ENCODE measurements around the gene PTPN2.
A peak's percentile ranks its signal among the peaks of the same experiment; 100 is the strongest.

Gene PTPN2

GRCh38 chr18:12754511-12754910 is 129.5 kb downstream of the PTPN2 start:
- Mint-ChIP-seq H3K27me3 (peaks cover 12 to 20% of the 10 kb centered on the region in 2 donors), H3K4me1 (peaks cover 12 to 18% of the 10 kb centered on the region in 2 donors), H3K4me3 (no peak overlapping the region), H3K36me3 (no peaks in the 10 kb centered on the region), H3K9me3 (peaks cover 0 to 3% of the 10 kb centered on the region in 2 donors), H3K27ac (no peak overlapping the region)
- DNase-seq (no peak), ATAC-seq (replicated peaks) (no peak)

GRCh38 chr18:12751891-12752290 is 132.1 kb downstream of the PTPN2 start:
- Mint-ChIP-seq H3K4me1 (peaks cover 18 to 25% of the 10 kb centered on the region in 2 donors), H3K27me3 (peaks cover 19 to 26% of the 10 kb centered on the region in 2 donors), H3K27ac (no peak overlapping the region), H3K9me3 (peaks cover 0 to 3% of the 10 kb centered on the region in 2 donors), H3K36me3 (no peaks in the 10 kb centered on the region), H3K4me3 (no peak overlapping the region)
- no peak for ATAC-seq (replicated peaks)
- no peak for DNase-seq

GRCh38 chr18:12751503-12751884 is 132.5 kb downstream of the PTPN2 start:
- no peak for ATAC-seq (replicated peaks)
- DNase-seq, result no peak
- H3K27me3 Mint-ChIP-seq, result peaks cover 19 to 23% of the 10 kb centered on the region in 2 donors
- peaks cover 0 to under 1% of the 10 kb centered on the region in 2 donors for H3K9me3 Mint-ChIP-seq
- H3K4me1 Mint-ChIP-seq, result peaks cover 18 to 25% of the 10 kb centered on the region in 2 donors
- H3K36me3 Mint-ChIP-seq, result no peaks in the 10 kb centered on the region
- H3K4me3 Mint-ChIP-seq, result no peak overlapping the region
- no peak overlapping the region for H3K27ac Mint-ChIP-seq

- no peak overlapping the region for H3K27ac Mint-ChIP-seq
- ATAC-seq (replicated peaks), result no peak
- peaks cover 19 to 22% of the 10 kb centered on the region in 2 donors for H3K27me3 Mint-ChIP-seq
- H3K4me1 Mint-ChIP-seq, result peaks cover 18 to 25% of the 10 kb centered on the region in 2 donors
- H3K4me3 Mint-ChIP-seq, result peak overlapping the region; percentile 30 to 37
- DNase-seq, result no peak
- H3K9me3 Mint-ChIP-seq, result no peaks in the 10 kb centered on the region
- no peaks in the 10 kb centered on the region for H3K36me3 Mint-ChIP-seq
Observed at GRCh38 chr18:12750715-12751502, 133.1 kb downstream of the PTPN2 start.

GRCh38 chr18:12750076-12750714 is 133.8 kb downstream of the PTPN2 start:
- ATAC-seq (replicated peaks) (peak; percentile 85 to 87), DNase-seq (peak; percentile 27)
- peaks cover 18 to 25% of the 10 kb centered on the region in 2 donors for H3K4me1 Mint-ChIP-seq
- H3K27me3 Mint-ChIP-seq, result peaks cover 19 to 22% of the 10 kb centered on the region in 2 donors
- H3K27ac Mint-ChIP-seq, result peak overlapping the region; percentile 81
- no peaks in the 10 kb centered on the region for H3K36me3 Mint-ChIP-seq
- peak overlapping the region; percentile 30 to 37 for H3K4me3 Mint-ChIP-seq
- no peaks in the 10 kb centered on the region for H3K9me3 Mint-ChIP-seq

- H3K27me3 Mint-ChIP-seq, result peaks cover 19 to 22% of the 10 kb centered on the region in 2 donors
- peaks cover 18 to 21% of the 10 kb centered on the region in 2 donors for H3K4me1 Mint-ChIP-seq
- H3K27ac Mint-ChIP-seq, result no peak overlapping the region
- H3K4me3 Mint-ChIP-seq, result no peak overlapping the region
- ATAC-seq (replicated peaks), result no peak
- no peak for DNase-seq
- no peaks in the 10 kb centered on the region for H3K36me3 Mint-ChIP-seq
- no peaks in the 10 kb centered on the region for H3K9me3 Mint-ChIP-seq
Observed at GRCh38 chr18:12749121-12749520, 134.9 kb downstream of the PTPN2 start.

GRCh38 chr18:12748671-12749070 is 135.4 kb downstream of the PTPN2 start:
- Mint-ChIP-seq H3K9me3 (no peaks in the 10 kb centered on the region), H3K27ac (no peak overlapping the region), H3K4me1 (peaks cover 18 to 21% of the 10 kb centered on the region in 2 donors), H3K4me3 (no peak overlapping the region), H3K27me3 (peaks cover 19 to 22% of the 10 kb centered on the region in 2 donors), H3K36me3 (no peaks in the 10 kb centered on the region)
- ATAC-seq (replicated peaks), result no peak
- no peak for DNase-seq

GRCh38 chr18:12747530-12748315 is 136.3 kb downstream of the PTPN2 start:
- H3K9me3 Mint-ChIP-seq, result no peaks in the 10 kb centered on the region
- peaks cover 18 to 21% of the 10 kb centered on the region in 2 donors for H3K4me1 Mint-ChIP-seq
- H3K4me3 Mint-ChIP-seq, result no peak overlapping the region
- no peak for ATAC-seq (replicated peaks)
- H3K27me3 Mint-ChIP-seq, result peaks cover 19 to 22% of the 10 kb centered on the region in 2 donors
- DNase-seq, result no peak
- no peaks in the 10 kb centered on the region for H3K36me3 Mint-ChIP-seq
- no peak overlapping the region for H3K27ac Mint-ChIP-seq

GRCh38 chr18:12745095-12745795 is 138.8 kb downstream of the PTPN2 start:
- no peak overlapping the region for H3K27ac Mint-ChIP-seq

GRCh38 chr18:12744103-12744502 is 139.9 kb downstream of the PTPN2 start:
- DNase-seq (no peak), ATAC-seq (replicated peaks) (peak; percentile 60 to 70)
- no peaks in the 10 kb centered on the region for H3K36me3 Mint-ChIP-seq
- no peaks in the 10 kb centered on the region for H3K9me3 Mint-ChIP-seq
- peaks cover 2 to 3% of the 10 kb centered on the region in 2 donors for H3K4me1 Mint-ChIP-seq
- H3K27me3 Mint-ChIP-seq, result peaks cover 2% of the 10 kb centered on the region in 2 donors
- no peak overlapping the region for H3K27ac Mint-ChIP-seq
- no peak overlapping the region for H3K4me3 Mint-ChIP-seq

More at GRCh38 chr18:12745095-12745795, 138.8 kb downstream of the PTPN2 start:
- Mint-ChIP-seq H3K4me3 (no peak overlapping the region), H3K9me3 (no peaks in the 10 kb centered on the region), H3K4me1 (peaks cover 13 to 14% of the 10 kb centered on the region in 2 donors), H3K36me3 (no peaks in the 10 kb centered on the region), H3K27me3 (peaks cover 13 to 14% of the 10 kb centered on the region in 2 donors)
- no peak for ATAC-seq (replicated peaks)
- DNase-seq, result no peak

- Mint-ChIP-seq H3K9me3 (no peaks in the 10 kb centered on the region), H3K4me3 (no peak overlapping the region), H3K27ac (no peak overlapping the region), H3K4me1 (no peaks in the 10 kb centered on the region), H3K27me3 (no peaks in the 10 kb centered on the region), H3K36me3 (no peaks in the 10 kb centered on the region)
- ATAC-seq (replicated peaks) (no peak), DNase-seq (no peak)
Observed at GRCh38 chr18:12742453-12742852, 141.6 kb downstream of the PTPN2 start.
